ENCODE results near the gene LRRC49. TPM values are rescaled to one million over a fixed set of nuclear protein-coding genes. Genes with fewer than 3 reads are reported as not detected.

LRRC49 gene
- total and polyA plus RNA-seq, 2 of the 4 experiments (the other 2 are of a cell fraction), result 8.6 to 16.8 TPM

DNA sequence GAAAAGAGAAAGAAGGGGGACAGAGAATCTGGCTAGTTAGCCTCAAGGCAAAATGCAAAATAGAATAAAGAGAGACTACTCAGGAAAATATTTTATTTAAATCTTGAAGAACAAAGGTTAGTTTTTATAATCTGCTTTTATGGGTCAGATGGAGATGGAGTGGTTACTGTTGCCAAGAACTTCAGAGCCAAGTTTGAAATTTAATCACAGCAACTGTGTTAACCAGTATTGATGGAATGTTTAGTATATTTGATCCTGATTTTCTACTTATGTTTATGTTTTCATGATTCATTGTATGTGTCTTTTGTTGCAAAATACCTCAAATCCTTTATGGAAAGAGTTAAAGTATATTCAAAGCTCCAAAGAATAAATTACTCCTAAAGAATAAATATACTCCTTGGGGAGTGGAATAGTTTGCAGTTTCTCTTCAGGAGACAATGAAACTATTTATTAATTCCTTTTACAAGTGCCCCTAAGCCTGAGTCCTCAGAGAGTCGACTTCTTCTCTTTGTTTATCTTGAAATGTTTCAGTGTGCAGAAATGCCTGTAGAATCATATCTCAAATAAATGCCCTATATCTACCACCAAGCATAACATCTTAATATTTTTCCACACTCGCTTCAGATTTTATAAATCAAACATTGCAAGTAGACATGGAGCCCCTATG lies 161.8 kb downstream of the LRRC49 start:
- Histone ChIP-seq H3K9me3 (ENCODE audit: control insufficient read depth, insufficient read depth, low read length) (peaks cover 5% of the 10 kb centered on the region; the same call in 1 of the 2 replicates), H2AK5ac (ENCODE audit: low read depth, low read length) (no peak overlapping the region), H3K79me1 (ENCODE audit: low read depth in 1 of 2, low read length in 2 of 2) (peaks cover 3 to 17% of the 10 kb centered on the region in 2 experiments; a peak in 2 of 4 replicates), H2BK120ac (ENCODE audit: low read depth, low read length) (peak overlapping the region; percentile 71), H2AK9ac (replicated peaks; ENCODE audit: low read depth, low read length, poor library complexity) (no peak overlapping the region), H3K14ac (replicated peaks; ENCODE audit: low read depth, low read length) (0 out of 2 replicates have a peak overlapping the region, but pooled peaks have one; percentile 13), H3K36me3 (ENCODE audit: control insufficient read depth, insufficient read depth, low read length) (no peaks in the 10 kb centered on the region), H3K23ac (ENCODE audit: low read depth, low read length) (no peak overlapping the region), H3K4me2 (ENCODE audit: low read depth, low read length) (no peak overlapping the region; the same call in 1 of the 2 replicates), H2BK5ac (ENCODE audit: low read depth, low read length, poor library complexity, severe bottlenecking) (peak overlapping the region; percentile 76), H4K20me1 (ENCODE audit: insufficient read depth, low read length) (no peaks in the 10 kb centered on the region), H3K27ac (ENCODE audit: insufficient read depth, low read length) (peak overlapping the region; percentile 79; the same call in 1 of the 2 replicates), H3K56ac (ENCODE audit: extremely low read depth, insufficient read depth, low read length) (no peak overlapping the region), H2BK20ac (ENCODE audit: low read depth, low read length) (peak overlapping the region; percentile 52; the same call in 1 of the 2 replicates), H3K18ac (ENCODE audit: low read depth, low read length) (peak overlapping the region; percentile 64; the same call in 1 of the 2 replicates), H3K4me3 (ENCODE audit: insufficient read depth, low read depth, low read length) (no peak overlapping the region), H3K4me1 (ENCODE audit: control insufficient read depth, insufficient read depth, low read length) (peaks cover 18% of the 10 kb centered on the region), H3K9me1 (ENCODE audit: insufficient read depth, low read length) (peaks cover 17% of the 10 kb centered on the region), H3K27me3 (ENCODE audit: control insufficient read depth, insufficient read depth, low read length) (no peaks in the 10 kb centered on the region), H2BK15ac (ENCODE audit: low read depth, low read length) (no peak overlapping the region), H3K4ac (ENCODE audit: low read depth, low read length) (no peak overlapping the region; the same call in 1 of the 2 replicates), H4K91ac (ENCODE audit: insufficient read depth, low read depth, low read length) (no peak overlapping the region; the same call in 1 of the 2 replicates), H4K5ac (ENCODE audit: low read depth, low read length) (peak overlapping the region; percentile 13; the same call in 1 of the 2 replicates), H4K8ac (ENCODE audit: low read depth in 2 of 2, low read length in 2 of 2) (peak overlapping the region in 1 of 2 experiments; percentile 67; a peak in 1 of 4 replicates), H2AFZ (replicated peaks; ENCODE audit: low read length, poor library complexity) (no peak overlapping the region), H3K9ac (ENCODE audit: low read depth, low read length) (no peak overlapping the region; the same call in 1 of the 2 replicates)
- DNase-seq (peak; percentile 56), ATAC-seq (ENCODE audit: low read depth) (peak; percentile 24; the same call in 1 of the 2 replicates)
- 33% methylated on average over 1 of the region's 2 CpGs; no CpG with 5 or more reads in 1 of the 2 experiments for WGBS, 2 experiments (ENCODE audit: extremely low coverage in 2 of 2, insufficient read length in 1 of 2)
- dilution Hi-C loops (cut with HindIII; ENCODE audit: low sequenced_read_pairs, unreplicated experiment) (no loop called here), intact Hi-C loops (cut with micrococcal nuclease) (no loop called here), in situ Hi-C loops (cut with MboI; ENCODE audit: low sequenced_read_pairs) (no loop called here)
- no TSS peak for BruUV-seq (replicated peaks)
- ChIA-PET CTCF (no interaction called here), POLR2A (ENCODE audit: unreplicated experiment) (no interaction called here)
- no peak for TF ChIP-seq MAFK (IDR thresholded peaks at IDR 0.05; ENCODE audit: low read depth, low read length)
- no peak for TF ChIP-seq CHD1 (IDR thresholded peaks at IDR 0.05; ENCODE audit: low read depth, low read length)
- no peak for TF ChIP-seq CEBPB (IDR thresholded peaks at IDR 0.05; ENCODE audit: low read depth, low read length)
- TF ChIP-seq, protein P1, sequence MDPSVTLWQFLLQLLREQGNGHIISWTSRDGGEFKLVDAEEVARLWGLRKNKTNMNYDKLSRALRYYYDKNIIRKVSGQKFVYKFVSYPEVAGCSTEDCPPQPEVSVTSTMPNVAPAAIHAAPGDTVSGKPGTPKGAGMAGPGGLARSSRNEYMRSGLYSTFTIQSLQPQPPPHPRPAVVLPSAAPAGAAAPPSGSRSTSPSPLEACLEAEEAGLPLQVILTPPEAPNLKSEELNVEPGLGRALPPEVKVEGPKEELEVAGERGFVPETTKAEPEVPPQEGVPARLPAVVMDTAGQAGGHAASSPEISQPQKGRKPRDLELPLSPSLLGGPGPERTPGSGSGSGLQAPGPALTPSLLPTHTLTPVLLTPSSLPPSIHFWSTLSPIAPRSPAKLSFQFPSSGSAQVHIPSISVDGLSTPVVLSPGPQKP (IDR thresholded peaks at IDR 0.05; ENCODE audit: borderline replicate concordance, low read depth, low read length), result no peak
- no peak for TF ChIP-seq FOS (IDR thresholded peaks at IDR 0.05; ENCODE audit: low read depth, low read length)
- no peak for TF ChIP-seq MXI1 (IDR thresholded peaks at IDR 0.05; ENCODE audit: borderline replicate concordance, low read depth, low read length)
- no peak for TF ChIP-seq POLR2A (IDR thresholded peaks at IDR 0.05; ENCODE audit: low read depth, low read length)
- TF ChIP-seq RAD21 (IDR thresholded peaks at IDR 0.05; ENCODE audit: low read length), result no peak
- TF ChIP-seq, protein P2, sequence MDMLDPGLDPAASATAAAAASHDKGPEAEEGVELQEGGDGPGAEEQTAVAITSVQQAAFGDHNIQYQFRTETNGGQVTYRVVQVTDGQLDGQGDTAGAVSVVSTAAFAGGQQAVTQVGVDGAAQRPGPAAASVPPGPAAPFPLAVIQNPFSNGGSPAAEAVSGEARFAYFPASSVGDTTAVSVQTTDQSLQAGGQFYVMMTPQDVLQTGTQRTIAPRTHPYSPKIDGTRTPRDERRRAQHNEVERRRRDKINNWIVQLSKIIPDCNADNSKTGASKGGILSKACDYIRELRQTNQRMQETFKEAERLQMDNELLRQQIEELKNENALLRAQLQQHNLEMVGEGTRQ (IDR thresholded peaks at IDR 0.05; ENCODE audit: low read depth, low read length), result no peak

Data from IMR-90 (cell line).